ENCODE data around the gene FBXW9.

The FBXW9 gene

GRCh38 chr19:12722566-12723380 lies 26.3 kb upstream of the FBXW9 start:
- TF ChIP-seq GATA3 (IDR thresholded peaks at IDR 0.05; ENCODE audit: low read depth, low read length) (no peak), GATA2 (IDR thresholded peaks at IDR 0.05; ENCODE audit: low read depth, low read length) (no peak)

- TF ChIP-seq GATA2 (IDR thresholded peaks at IDR 0.05; ENCODE audit: low read depth, low read length): no peak
- no peak for TF ChIP-seq GATA3 (IDR thresholded peaks at IDR 0.05; ENCODE audit: low read depth, low read length)
Measured at GRCh38 chr19:12721656-12722565, 25.5 kb upstream of the FBXW9 start.

- TF ChIP-seq GATA3 (IDR thresholded peaks at IDR 0.05; ENCODE audit: low read depth, low read length) (no peak), GATA2 (IDR thresholded peaks at IDR 0.05; ENCODE audit: low read depth, low read length) (no peak)
Measured at GRCh38 chr19:12720851-12721655, 24.6 kb upstream of the FBXW9 start.

- TF ChIP-seq GATA3 (IDR thresholded peaks at IDR 0.05; ENCODE audit: low read depth, low read length): no peak
- no peak for TF ChIP-seq GATA2 (IDR thresholded peaks at IDR 0.05; ENCODE audit: low read depth, low read length)
Measured at GRCh38 chr19:12720296-12720695, 23.9 kb upstream of the FBXW9 start.

- TF ChIP-seq GATA2 (IDR thresholded peaks at IDR 0.05; ENCODE audit: low read depth, low read length) (no peak), GATA3 (IDR thresholded peaks at IDR 0.05; ENCODE audit: low read depth, low read length) (no peak)
Measured at GRCh38 chr19:12715929-12716328, 19.5 kb upstream of the FBXW9 start.

- TF ChIP-seq GATA3 (IDR thresholded peaks at IDR 0.05; ENCODE audit: low read depth, low read length) (no peak), GATA2 (IDR thresholded peaks at IDR 0.05; ENCODE audit: low read depth, low read length) (no peak)
Measured at GRCh38 chr19:12715102-12715501, 18.7 kb upstream of the FBXW9 start.

- TF ChIP-seq GATA3 (IDR thresholded peaks at IDR 0.05; ENCODE audit: low read depth, low read length) (no peak), GATA2 (IDR thresholded peaks at IDR 0.05; ENCODE audit: low read depth, low read length) (no peak)
Measured at GRCh38 chr19:12711187-12711586, 14.8 kb upstream of the FBXW9 start.

- TF ChIP-seq GATA3 (IDR thresholded peaks at IDR 0.05; ENCODE audit: low read depth, low read length): no peak
- TF ChIP-seq GATA2 (IDR thresholded peaks at IDR 0.05; ENCODE audit: low read depth, low read length): no peak
Measured at GRCh38 chr19:12708641-12709040, 12.2 kb upstream of the FBXW9 start.

GRCh38 chr19:12706332-12706718 lies 9.9 kb upstream of the FBXW9 start:
- TF ChIP-seq GATA3 (IDR thresholded peaks at IDR 0.05; ENCODE audit: low read depth, low read length) (no peak), GATA2 (IDR thresholded peaks at IDR 0.05; ENCODE audit: low read depth, low read length) (no peak)

GRCh38 chr19:12705654-12706331 lies 9.4 kb upstream of the FBXW9 start:
- TF ChIP-seq GATA3 (IDR thresholded peaks at IDR 0.05; ENCODE audit: low read depth, low read length): no peak
- TF ChIP-seq GATA2 (IDR thresholded peaks at IDR 0.05; ENCODE audit: low read depth, low read length): no peak

- TF ChIP-seq GATA2 (IDR thresholded peaks at IDR 0.05; ENCODE audit: low read depth, low read length): no peak
- no peak for TF ChIP-seq GATA3 (IDR thresholded peaks at IDR 0.05; ENCODE audit: low read depth, low read length)
Measured at GRCh38 chr19:12705169-12705568, 8.7 kb upstream of the FBXW9 start.

- TF ChIP-seq GATA2 (IDR thresholded peaks at IDR 0.05; ENCODE audit: low read depth, low read length) (no peak), GATA3 (IDR thresholded peaks at IDR 0.05; ENCODE audit: low read depth, low read length) (no peak)
Measured at GRCh38 chr19:12703046-12703445, 6.6 kb upstream of the FBXW9 start.

GRCh38 chr19:12701596-12702282 lies 5.3 kb upstream of the FBXW9 start:
- TF ChIP-seq GATA3 (IDR thresholded peaks at IDR 0.05; ENCODE audit: low read depth, low read length): no peak
- no peak for TF ChIP-seq GATA2 (IDR thresholded peaks at IDR 0.05; ENCODE audit: low read depth, low read length)
